ENCODE data around the gene CYTH3.

Gene CYTH3

DNA sequence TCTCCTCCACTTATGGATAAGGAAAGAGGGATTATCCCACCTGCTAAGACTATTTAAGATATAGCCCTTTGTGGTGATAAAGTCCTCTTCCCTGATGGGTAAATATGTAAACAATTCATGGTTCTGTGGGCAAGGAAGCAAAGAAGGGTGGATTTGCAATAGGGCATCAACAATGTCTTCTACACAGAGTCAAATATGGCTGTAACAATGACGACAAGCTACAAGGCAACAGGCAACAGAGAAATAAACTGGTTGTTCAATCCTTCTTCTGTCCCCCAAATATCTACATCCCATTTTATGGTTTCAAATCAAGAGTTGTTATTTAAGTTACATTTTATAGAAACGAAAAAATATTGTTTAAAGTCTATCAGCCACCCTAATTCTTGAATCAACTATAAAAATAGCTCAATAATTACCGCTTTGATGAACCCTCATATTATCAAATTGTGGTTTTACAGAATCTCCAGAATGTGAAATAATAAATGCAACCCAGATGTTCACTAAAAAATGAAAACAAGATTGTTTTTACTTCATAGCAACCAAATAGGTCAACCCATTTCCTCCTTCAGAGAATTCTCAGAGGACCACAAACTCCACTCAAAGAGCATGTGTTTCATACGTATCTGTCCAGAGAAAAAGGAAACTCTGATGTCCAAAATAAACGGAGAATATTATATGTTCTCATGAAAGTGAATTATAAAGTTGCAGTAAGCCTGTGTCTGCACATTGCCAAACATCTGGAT lies 13.8 kb downstream of the CYTH3 start:
- no peak for DNase-seq (ENCODE audit: low spot score)

DNA sequence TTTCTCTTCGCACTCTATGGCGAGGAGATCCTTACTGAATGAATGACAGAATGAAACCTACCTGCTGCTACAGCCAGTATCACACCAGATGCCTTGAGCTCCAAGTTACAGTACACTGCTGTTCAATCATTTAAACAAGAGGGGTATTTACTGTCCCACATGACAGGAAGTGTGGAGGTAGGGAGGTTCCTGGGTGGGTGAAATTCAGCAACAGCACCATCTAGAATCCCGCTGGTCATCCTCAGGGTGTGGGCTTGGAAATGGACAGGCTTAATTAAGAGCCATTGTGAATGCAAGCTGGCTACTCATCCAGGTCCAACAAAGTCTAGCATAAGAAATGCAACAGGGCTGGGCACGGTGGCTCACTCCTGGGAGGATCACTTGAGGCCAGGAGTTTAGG lies 14.7 kb downstream of the CYTH3 start:
- no peak for DNase-seq (ENCODE audit: low spot score)

DNA sequence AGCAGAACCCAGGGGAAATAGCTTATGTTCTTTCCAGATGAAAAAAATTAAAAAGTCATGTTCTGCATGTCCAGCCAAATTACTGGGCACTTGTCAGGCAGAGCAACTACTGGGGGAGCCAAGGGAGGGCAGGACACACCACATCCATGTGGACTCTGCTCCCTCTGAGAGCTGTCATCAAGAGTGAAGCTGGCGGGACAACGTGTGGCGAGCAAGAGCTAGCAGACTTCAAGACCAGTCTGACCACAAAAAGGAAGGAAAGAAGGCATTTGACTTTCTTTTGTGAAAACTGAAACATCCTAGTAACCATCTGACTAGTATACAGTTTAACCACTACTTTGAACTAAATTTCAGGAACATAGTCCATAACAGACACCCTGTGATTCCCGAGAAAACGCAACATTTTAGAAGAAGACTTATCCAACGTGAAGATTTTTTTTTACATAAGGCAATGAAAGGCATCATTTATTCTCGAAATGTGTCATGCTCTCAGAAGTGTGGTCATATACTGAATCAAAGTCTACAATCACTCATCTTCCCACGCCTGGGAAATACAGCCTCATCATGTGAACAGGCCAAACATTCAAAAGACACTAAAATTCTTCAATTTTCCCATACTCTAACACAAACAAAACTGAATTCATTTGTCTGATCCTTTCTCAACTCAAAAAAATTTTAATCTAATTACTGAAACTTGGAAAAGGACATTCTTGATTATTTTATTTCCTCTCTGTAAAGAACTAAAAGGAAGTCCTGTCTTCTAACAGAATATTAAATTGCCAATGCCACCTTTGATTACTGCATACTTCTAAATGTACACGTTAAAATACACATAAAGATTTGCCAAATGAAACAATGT lies 15.5 kb downstream of the CYTH3 start:
- no peak for DNase-seq (ENCODE audit: low spot score)

DNA sequence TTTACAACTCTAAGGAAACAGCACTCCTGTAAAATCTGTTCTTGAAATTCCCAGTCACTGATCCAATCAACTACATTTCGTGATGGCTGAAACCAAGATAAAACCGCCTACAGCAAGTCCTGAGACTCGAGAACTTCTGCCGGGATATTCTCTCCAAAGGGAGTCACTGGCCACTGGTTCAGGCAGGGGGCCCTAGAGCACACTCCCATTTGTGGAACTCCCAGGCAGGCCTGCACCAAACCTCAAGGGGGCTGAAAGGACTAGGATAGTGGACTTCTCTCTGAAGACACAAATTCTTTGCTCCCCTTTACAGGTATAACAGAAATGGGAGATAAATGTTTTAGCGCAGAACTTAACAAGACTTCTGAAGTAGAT lies 16.3 kb downstream of the CYTH3 start:
- DNase-seq (ENCODE audit: low spot score): no peak

DNA sequence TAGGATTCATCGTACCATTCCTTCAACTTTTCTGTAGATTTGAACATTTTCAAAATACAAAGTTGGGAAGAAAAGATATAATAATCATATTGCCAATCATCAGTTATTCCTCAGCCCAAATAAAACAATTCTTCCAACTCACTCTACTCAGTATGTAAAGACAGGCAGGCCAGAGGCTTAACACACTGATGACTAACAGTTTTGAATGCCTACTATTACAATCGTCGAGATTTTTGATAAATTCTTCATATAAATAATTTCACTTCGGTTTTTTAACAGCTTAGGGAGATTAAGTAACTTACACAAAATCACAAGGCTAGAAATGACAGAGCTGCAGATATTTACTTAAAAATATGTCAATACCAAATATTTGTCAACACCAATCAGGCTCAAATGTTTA lies 17.6 kb downstream of the CYTH3 start:
- no peak for DNase-seq (ENCODE audit: low spot score)

DNA sequence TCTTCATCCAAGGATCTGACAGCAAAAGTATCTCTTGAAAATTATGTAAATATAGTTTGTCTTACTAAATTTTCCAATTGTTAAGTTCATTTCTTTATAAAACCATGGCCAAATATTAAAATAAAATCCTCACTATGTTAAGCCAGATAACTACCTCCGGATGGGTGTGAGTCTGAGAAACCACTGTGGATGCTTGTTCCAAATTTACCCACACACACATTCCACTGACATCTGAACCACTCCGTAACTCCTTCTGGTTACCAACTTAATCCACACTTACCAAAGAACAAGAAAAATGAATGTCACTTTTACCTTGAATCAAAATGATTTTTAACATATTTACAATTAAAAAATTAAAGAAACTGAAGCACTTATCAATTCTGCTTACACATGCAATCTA lies 19.7 kb downstream of the CYTH3 start:
- no peak for DNase-seq (ENCODE audit: low spot score)

DNA sequence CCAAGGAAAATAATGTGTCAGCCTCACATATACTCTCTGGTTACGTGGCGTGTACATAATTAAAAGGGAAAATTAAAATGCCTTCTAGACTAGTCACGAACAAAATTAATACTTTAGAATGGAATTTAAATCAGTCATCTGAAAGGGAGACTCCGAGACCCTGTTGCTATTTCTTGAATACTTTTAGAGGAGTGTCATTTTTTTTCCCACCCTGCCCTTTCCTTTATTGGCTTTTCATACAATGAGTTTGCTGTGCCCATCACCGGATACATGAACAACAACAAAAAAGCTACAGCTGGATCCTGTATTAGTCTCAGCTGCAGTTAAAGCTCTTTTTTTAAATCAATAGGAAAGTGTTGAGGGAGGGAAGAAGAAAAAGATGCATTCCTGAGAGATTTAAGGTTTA lies 20.1 kb downstream of the CYTH3 start:
- DNase-seq (ENCODE audit: low spot score): no peak

DNA sequence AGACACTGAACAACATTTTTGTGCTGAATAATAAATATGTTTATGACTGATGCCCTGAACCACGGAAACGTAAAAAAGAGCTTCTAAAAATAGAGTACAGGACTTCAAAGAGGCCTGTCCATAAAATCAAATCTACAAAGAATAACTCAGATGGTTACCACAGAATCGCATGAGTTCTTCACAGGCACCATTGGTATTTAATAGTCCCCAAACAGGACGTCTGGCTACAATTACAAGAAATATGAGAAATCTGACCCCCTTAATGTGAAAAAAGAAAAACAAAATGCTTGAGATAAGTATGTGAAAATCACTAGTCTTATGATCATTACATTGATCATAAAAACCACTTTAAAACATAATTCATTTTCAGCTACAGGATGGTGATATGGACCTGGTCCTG lies 20.8 kb downstream of the CYTH3 start:
- DNase-seq (ENCODE audit: low spot score): no peak

DNA sequence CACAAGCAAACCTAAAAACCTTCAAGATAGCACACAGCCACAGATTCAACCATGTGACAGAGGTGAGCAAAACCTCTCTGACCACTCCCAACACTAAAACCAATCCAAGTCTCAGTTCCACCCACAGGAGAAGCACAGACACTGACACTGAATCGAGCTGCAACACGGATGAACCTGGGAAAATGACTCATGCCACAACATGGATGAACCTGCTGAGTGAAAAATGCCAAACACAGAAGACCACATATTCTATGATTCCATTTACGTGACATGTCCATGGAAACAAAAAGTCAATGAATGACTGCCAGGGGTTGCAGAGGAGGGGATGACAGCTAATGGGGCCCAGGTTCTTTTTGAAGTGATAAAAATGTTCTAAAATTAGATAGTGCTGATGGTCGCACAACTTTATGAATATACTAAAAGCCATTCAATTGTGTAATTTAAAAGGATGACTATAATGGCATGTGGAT lies 22.0 kb downstream of the CYTH3 start:
- no peak for DNase-seq (ENCODE audit: low spot score)

DNA sequence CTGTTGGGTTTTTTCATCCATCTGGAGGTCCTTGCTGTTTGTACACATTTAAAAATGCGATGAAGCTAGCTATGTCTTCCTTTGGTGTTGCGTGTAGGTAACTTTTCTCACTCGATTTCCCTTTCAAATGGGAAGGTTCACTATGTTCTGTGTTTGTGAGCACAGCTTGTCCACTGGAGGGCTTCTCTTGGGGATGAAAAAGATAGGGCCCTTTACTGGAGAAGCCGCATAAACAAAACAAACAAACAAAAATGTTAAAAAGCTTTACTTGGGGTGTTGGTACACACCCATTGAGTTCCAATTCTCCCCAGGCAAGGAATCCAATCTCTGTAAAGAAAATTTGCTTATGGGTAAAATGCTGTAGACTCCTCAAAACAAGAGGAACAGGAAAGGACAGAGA lies 23.4 kb downstream of the CYTH3 start:
- DNase-seq (ENCODE audit: low spot score): no peak

DNA sequence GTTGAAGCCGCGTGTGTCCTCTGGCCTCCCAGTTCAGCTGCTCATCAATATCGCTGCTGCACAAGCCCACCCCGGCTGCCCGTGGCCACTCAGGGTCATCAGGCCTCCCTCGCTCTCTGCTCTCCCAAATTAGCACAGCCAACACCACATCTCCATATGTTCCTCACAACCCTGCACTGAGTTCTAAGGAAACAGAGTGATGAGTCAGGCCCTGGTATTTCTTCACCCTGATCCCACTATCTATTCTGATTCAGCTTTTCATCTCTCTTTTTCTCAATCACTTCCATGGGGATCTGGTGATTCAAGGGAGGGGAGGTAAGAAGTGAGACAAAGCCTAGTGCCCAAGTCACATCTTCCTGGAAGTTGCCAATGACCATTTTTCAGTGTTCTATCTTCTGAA lies 23.8 kb downstream of the CYTH3 start:
- no peak for DNase-seq (ENCODE audit: low spot score)

DNA sequence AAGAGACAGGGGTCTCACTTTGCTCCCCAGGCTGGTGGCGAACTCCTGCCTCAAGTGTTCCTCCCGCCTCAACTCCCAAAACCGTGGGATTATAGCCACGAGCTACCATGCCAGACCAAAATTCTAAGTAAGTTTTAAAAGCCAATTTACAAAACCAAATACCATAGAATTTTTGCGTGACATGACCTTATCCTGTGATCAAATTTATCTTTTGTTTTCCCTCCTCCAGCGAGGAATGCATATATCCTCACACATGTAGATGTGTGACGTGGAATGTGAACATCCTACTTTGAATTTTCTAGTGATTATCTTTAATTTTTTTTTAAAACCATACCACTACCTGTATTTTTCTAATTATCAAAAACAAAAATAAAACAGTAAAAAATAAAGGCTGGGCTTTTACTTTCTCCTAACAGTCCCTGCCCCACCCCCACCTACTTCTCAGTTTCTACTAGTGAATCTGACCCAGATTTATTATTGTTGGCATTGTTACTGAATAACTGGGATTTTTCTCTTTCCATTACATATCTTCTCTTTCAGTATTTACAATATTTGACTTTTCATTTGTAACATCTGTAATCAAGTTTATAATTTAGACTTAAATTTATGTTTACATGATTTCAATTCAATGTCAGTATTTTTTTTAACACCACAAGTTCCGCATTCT lies 26.0 kb downstream of the CYTH3 start:
- DNase-seq (ENCODE audit: low spot score): no peak

DNA sequence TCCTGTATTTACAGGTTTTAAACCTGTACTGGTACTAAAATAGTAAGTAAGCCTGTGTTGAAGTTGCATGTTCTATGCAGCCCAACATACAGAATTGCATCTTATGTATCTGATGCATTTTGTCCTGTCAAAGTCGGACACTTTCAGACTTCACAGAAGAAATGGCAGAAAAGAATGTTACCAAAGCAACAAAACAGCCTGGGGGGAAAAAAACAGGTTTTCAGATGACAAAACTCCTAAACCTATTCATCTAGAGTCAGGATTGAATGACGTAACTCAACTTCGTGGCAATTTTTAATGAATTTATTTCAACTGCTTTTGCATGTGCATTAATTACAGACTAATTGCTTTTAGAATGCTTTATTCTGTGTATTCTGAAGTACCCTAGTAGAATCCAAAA lies 28.4 kb downstream of the CYTH3 start:
- DNase-seq (ENCODE audit: low spot score): no peak

DNA sequence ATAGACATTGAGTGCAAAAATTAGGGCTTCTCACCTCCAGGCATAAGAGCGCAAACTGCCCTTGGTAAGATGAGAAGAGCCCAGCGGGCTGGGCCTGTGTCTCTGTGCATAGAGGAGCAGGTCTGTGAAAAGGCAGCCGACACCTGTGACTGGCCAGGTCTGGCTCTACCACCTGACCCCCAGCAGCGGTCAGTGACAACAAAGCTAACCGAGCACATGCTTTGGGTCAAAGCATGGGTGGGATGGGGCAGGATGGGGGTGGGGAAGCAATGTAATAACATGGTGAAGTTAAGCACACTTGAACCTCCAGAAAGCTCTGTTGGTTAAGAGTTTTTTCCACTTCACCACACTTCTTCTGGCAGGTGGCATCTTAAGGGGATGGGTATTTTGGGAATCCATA lies 29.3 kb downstream of the CYTH3 start:
- DNase-seq (ENCODE audit: low spot score): no peak

DNA sequence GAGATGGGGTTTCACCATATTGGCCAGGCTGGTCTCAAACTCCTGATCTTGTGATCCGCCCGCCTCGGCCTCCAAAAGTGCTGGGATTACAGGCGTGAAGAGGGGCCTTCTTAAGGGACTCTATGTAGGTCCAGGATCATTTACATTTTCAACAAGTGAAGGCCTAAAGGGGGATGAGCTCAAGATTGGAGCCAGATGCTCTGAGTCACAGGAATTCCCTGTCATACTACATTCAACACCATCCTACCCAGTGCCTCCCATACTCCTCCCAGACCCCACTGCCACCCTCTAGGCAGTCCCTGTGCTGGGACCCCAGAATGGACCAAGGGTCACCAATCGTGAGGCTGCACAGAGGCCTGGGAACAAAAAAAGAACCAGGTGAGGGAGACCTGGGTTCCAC lies 29.9 kb downstream of the CYTH3 start:
- DNase-seq (ENCODE audit: low spot score): no peak

DNA sequence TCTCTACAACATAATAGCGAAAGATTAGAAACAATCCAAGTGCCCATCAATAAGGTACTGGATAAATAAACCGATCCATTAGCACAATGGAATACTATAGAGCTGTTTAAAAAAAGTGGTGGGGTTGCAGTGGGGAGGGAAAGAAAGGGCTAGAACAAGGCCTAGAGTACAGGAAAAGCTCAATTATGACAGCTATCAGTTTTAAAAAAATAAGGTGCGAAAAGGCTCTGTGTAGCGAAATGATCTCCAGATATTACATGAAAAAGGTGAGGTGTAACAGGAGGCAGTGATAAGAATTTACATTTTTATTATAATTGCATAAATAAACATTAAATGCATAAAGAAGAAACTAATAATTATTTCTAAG lies 30.8 kb downstream of the CYTH3 start:
- no peak for DNase-seq (ENCODE audit: low spot score)

DNA sequence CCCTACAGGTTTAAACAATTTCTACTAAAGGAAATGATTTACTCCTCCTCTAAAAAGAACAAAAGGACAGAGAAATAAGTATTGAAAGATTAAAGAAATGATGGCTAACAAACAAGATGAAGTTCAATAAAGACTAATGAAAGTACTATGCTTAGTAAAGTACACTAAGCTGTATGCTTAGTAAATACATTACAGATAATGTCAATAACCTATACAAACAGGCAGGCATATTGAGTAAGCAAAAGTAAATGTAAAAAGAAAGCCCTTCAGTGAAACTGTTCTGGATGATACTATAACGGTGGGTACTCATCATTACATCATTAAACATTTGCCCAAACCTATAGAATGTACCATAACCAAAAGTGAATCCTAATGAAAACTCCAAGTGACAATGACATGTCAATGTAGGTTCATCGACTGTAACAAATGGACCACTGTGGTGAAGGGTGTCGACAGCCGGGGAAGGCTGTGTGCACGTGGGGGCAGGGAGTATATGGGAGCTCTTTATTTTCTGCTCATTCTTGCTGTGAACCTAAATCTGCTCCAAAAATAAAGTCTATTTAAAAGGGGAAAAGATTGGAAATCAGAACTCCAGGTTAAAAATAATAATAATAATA lies 34.0 kb downstream of the CYTH3 start:
- DNase-seq (ENCODE audit: low spot score): no peak

DNA sequence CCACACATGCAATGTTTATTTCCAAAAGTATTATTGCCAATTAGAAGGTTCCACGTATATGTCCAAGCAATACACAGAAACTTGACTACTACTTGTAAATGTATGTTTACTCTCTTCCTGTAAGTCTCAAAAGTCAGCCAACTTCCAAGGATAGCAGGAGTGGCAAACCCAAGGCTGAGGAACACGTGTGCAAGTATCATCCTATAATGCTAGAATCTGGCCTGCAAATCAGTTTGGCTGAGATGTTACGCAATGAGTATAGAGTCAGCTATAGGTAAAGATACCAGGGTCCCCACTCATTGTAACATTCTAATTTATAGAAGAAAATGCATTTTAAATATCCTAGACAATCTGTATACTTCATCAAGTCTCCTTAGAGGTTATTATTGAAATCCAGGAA lies 34.7 kb downstream of the CYTH3 start:
- DNase-seq (ENCODE audit: low spot score): no peak

DNA sequence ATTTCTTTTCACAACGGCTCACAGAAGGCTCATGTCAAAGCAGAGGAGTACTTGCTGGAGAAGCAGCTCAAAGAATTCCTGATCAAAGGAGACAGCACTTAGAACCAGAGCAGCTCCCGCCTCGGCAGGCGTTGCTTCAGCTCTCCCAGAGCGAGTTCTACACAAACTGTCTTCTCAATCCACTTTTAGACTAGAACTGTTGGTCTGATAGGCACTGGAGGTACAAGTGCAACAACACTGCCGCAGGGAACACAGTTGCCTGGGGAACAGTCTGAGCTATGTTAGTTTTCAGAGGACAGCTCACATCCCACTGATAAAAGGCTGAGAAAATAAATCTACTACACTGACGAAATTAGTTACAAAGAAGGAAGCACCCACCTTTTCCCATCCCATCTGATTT lies 35.4 kb downstream of the CYTH3 start:
- no peak for DNase-seq (ENCODE audit: low spot score)

DNA sequence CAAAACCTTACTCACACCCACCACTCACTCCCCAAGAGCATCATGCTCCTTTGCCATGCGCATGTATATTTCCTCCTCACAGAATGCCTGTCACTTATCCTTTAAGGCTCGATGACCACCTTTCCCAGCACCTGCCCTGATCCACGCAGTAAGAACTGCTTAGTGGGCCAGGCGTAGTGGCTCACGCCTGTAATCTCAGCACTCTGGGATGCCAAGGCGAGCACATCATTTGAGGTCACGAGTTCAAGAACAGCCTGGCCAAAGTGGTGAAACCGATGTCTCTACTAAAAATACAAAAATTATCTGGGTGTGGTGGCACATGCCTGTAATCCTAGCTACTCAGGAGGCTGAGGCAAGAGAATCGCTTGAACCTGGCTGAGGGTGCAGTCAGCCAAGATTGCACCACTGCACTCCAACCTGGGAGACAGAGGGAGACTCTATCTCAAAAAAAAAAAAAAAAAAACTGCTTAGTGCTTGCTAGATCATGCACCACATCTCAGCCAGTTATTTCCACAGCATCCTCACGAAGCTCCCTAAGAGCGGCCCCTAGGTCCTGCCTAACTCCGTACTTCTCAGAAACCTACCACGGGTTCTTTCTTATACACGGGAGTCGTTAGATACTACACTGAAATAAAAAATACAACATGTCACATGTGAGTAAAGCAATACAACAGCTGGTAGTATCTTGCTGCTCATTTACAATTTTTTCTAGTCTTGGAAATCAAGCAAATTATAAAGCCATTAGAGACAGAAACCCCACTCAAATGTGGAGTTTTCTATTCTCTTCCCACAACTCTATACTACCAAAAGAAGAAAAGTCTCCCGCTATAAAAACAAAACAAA lies 37.2 kb downstream of the CYTH3 start:
- no peak for DNase-seq (ENCODE audit: low spot score)

DNA sequence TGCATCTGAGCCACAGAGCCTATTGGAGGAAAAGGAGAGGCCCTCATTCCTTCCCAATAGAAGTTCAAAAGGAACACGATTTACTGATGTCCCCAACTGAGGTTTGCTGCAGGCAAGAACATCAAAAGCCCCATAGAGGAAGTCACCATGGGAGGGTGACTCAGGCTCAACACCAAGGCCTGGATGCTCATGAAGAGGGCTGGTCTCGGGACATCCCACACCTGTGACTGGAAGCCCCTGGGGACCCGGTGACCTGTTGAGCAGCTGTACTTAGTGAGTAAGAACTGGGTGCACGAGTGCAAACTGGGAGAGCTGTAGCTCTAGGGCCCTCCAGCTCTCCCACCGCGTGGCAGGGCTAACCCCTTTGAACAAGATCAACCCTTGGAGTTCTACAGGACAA lies 38.0 kb downstream of the CYTH3 start:
- no peak for DNase-seq (ENCODE audit: low spot score)
